ENCODE data around the gene ZNHIT6.
"Not testable (repeated sequence)": the region's sequence is repeated elsewhere in the genome, so short reads cannot be mapped to it uniquely, and the experiment has no call there.

Gene ZNHIT6

DNA sequence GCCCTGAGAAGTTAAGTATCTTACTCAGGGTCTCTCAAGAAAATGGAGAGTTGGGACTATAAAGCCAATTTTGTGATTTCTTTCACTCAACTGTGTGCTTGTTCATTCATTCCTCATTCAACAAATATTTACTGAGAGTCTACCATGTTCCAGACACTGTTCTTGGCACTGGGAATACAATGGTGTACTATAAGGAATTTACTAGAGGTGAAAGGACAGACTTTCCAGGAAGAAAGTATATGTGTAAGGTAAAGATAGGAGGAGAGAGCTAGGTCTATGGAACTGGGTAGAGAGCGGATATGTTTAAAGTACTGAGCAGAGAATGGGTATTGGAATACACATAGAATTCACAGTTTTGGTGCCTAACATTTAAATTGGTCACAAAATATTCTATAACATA lies 42.3 kb downstream of the ZNHIT6 start:
- DNase-seq (ENCODE audit: low spot score), result no peak

DNA sequence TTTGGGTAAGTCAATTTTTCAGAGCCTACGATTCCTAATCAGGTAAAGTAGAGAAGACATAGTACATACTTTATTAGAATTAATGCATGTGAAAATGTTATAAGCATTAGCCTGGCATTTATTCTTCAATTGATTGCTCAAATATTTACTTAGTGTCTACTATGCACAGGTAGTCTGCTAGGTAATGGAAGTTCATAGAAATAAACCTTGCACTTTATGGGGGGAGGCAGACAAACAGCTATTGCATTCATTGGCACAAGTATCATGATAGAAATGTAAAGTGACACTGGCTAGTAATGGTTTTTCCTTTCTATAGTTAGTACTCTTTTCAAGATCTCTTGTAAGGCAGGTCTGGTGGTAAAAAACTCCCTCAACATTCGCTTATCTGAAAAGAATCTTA lies 44.9 kb downstream of the ZNHIT6 start:
- DNase-seq (ENCODE audit: low spot score), result no peak

DNA sequence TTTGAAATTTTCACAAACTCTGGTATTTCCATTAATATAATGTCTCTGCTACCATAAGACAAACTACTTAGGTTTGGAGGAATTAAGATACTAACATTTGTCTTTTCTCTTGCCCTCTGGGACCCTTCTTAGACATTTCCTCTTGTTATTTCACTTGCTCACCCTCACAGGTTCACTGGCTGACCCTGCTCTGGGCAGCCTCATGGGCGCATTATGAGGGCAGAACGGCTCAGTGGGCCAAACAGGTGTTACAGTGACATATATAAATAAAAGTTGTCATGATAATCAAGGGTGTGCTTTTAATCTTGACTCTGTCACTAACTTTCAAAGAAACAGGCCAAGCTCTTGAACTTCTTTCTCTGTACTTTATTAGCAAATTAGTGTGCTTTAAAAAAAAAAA lies 46.5 kb downstream of the ZNHIT6 start:
- DNase-seq (ENCODE audit: low spot score), result no peak

DNA sequence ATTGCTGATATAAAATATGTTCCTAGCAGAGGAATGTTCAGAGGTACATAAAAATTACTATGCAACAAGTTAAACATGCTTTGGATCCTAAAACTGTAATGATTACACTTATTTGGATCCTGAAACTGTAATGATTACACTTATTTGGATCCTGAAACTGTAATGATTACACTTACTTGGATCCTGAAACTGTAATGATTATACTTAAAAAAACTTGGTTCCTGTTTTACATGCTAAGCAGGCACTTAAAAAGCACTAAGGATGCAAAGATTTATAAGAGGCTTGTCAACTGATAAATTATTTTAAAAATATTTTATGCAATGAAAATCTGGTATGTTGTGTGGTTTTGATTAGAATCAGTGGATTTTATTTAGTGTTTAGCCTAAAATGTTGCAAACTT lies 47.7 kb downstream of the ZNHIT6 start:
- DNase-seq (ENCODE audit: low spot score), result no peak

DNA sequence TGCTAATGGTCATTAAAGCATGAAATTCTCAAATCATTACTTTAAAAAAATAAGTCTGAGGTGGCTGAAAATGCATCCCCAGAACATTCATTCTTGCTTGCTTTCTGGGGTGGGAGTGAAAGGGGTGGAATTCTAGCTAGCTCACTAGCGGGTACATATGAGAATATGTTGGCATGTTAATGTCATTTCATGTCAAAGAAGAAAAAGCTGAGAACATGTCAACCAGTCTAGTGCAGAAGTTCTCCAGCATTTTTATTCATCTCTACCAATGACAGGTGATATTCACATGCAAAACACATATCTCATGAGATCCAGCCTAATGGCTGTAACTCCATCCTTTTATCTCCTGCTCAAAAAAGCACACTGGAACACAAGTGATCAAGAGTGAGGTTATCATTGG lies 49.1 kb downstream of the ZNHIT6 start:
- DNase-seq (ENCODE audit: low spot score), result no peak

DNA sequence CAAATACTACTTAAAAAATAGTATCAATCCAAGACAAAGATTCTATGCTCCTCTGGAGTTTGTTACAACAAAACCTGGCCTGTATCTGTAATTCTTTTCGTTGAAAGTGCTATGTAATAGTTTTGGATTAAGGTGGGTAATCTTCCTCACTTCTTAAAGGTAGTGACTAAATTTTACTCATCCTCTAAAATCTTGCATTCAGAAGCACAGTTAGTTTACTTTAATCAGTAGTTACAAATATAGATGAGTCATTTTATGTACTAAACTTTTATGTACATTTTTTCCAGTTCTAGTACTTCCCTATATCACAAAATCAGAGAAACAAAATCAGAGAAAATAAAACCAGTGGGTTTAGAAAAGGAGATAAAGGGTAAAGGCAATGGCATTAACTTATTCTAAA lies 51.3 kb downstream of the ZNHIT6 start:
- DNase-seq (ENCODE audit: low spot score), result no peak

DNA sequence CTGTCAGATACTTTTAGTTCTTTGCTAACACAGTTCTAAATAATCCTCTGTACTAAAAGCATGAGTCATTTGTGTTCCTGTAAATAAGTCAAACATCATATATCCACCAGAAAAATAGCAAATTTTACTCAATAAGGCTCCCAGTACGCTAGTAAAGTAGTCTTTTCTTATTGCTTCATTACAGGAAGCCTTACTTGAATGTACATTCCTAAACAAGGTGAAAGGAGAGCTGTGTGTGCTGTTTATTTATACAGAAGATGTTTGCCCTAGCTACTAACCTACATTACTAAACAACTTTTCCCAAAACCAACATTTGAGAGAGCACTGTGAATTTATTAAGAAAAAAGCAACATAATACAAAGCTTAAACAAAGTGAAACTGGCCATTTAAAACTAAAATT lies 52.0 kb downstream of the ZNHIT6 start:
- DNase-seq (ENCODE audit: low spot score), result no peak

DNA sequence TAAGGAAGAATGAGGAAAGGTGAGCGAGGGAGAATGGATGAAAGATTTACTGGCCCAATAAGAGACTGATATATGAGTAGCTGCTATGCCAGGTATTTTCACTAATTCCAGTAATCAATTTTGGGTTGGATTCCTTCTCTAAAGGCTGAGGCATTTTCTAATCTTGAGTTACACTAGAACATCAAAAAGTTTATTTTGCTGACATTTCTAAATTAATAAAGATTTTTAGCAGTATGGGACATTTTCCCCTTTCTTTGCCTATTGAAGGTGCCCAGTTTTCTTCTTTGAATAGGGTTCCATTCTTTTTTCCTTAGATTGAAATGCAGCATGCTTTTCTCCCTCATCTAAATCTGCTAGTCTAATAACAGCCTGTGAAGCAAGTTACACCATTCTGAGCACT lies 52.9 kb downstream of the ZNHIT6 start:
- no peak for DNase-seq (ENCODE audit: low spot score)

DNA sequence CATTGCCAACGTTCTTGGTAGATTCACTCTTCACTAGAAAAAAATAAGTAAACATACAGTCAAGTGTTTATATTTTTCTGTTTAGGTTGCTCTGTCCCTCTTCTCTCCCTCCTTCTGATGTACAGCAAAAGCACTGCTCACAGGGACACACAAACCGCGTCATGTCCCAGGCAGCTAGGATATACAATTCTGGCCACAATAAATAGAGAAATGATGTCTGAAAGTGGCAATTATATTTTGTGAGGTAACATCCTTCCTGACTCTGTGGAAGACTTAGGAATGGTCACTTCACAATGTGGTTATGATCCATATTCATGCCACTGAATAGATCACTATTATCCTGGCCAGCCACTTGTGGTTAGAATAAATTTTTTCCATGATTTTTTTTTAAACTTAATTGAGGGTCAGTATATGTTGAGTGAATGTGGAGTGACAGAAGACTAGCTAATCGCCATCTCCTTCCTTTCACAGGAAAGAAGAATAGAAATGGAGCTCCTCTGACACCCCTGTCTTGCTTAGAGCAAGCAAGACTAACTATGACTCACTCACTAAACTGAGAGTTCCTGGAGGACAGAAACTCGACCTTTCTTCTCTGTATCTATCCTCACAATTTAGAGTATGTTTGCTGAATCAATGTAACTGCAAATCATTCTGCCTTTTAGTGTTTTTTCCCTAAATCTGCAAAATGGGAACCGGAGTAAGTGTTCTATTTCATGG lies 54.0 kb downstream of the ZNHIT6 start:
- DNase-seq (ENCODE audit: low spot score), result no peak

DNA sequence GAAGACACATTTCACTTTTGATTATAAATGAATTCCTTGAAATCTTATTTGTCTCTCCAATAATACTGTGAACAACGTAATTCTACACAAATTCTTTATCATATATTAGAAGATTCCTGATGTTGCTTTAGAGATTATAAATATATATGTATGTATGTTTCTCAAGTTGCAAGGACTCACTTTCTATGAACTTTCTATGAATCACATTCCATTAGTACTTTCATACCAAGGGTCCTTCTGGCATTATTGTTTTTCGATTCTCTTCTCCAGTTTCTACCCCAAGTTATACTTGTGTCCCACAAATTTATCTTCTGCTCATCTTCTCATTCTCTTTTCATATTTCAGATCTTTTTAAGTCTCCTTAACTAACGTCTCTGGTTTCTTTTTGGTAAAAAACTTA lies 55.9 kb downstream of the ZNHIT6 start:
- no peak for DNase-seq (ENCODE audit: low spot score)

DNA sequence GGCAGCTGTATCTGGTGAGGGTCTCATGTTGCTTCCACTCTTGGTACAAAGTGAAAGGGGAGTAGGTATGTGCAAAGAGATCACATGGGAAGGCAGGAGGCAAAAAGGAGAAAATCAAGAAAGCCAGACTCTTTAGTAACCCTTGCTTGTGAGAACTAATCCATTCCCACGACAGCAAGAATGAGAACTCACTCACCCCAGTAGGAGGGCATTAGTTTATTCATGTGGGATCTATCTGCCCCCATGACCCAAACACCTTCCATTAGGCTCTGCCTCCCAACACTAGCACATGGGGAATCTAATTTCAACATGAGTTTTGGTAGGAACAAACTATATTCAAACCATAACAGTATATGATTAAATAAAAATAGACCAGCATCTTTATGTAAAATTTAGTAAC lies 57.6 kb downstream of the ZNHIT6 start:
- no peak for DNase-seq (ENCODE audit: low spot score)

DNA sequence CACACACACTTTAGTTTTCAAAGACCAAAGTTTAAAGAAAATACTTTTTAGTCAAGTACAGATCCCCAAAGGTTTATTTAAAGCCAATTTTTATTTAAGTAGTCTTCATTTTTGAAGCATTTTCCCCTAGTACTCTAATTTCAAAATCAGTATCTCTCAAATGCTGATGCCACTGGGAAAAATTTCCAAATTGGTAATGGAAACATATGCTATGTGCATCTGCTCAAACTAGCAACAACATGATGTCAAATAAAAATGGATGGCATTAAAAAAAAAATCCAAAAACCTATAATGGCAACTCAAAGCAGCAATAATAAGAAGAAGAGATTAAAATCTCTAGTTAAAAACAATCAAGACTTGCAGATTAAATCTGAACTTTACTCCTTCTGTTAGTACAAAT lies 58.6 kb downstream of the ZNHIT6 start:
- no peak for DNase-seq (ENCODE audit: low spot score)

DNA sequence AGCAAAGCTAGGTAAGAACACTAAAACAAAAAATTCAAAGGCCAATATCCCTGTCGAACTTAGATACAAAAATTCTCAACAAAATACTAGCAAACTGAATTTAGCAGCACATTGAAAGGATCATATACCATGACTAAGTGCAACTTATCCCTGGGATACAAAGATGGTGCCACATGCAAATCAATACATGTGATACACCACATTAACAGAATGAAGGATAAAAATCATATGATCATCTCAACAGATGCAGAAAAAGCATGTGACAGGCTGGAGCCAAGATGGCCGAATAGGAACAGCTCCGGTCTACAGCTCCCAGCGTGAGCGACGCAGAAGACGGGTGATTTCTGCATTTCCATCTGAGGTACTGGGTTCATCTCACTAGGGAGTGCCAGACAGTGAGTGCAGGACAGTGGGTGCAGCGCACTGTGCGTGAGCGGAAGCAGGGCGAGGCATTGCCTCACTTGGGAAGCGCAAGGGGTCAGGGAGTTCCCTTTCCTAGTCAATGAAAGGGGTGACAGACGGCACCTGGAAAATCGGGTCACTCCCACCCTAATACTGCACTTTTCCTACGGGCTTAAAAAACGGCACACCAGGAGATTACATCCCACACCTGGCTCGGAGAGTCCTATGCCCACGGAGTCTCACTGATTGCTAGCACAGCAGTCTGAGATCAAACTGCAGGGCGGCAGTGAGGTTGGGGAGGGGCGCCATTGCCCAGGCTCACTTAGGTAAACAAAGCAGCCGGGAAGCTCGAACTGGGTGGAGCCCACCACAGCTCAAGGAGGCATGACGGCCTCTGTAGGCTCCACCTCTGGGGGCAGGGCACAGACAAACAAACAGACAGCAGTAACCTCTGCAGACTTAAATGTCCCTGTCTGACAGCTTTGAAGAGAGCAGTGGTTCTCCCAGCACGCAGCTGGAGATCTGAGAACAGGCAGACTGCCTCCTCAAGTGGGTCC lies 66.4 kb downstream of the ZNHIT6 start:
- not testable (repeated sequence) for DNase-seq (ENCODE audit: low spot score)

DNA sequence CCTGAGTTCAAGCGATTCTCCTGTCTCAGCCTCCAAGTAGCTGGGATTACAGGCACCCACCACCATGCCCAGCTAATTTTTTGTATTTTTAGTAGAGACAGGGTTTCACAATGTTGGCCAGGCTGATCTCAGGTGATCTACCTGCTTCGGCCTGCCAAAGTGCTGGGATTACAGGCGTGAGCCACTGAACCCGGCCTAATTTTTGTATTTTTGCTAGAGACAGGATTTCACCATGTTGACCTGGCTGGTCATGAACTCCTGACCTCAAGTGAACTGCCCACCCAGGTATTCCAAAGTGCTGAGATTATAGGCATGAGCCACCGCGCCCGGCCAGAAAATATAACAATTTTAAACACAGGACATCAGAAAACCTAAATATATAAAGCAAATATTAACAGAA lies 68.3 kb downstream of the ZNHIT6 start:
- not testable (repeated sequence) for DNase-seq (ENCODE audit: low spot score)

DNA sequence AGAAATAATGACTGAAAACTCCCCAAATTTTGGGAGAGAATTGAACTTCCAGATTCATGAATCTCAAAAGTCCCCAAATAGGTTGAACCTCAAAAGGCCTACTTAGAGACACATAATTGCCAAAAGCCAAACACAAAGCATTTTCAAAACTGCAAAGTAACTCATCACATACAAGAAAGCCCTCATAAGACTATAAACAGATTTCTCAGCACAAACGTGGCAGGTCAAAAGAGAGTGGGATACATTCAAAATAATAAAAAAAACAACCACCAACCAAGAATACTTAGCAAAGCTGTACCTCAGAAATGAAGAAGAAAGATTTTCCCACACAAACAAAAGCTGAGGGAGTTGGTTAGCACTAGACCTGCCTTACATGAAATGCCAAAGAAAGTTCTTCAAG lies 69.8 kb downstream of the ZNHIT6 start:
- DNase-seq (ENCODE audit: low spot score), result no peak

DNA sequence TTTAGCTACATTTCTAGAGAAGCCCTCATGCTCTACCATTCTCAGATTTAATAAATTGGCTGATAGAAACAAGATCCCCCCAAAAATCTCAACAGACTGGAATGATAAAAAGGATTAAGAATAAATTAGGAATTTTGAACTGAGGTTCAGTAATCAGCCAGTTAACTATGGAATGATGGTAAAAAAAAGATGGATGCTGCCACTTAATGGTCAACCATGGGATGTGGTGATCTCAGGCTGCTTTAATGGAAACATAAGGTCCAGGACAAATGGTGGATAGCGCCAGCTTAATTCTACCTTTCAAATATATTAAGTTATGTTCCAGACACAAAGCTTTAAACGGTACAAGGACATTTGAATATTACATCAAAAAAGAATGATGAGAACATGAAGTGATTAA lies 77.7 kb downstream of the ZNHIT6 start:
- DNase-seq (ENCODE audit: low spot score), result no peak

DNA sequence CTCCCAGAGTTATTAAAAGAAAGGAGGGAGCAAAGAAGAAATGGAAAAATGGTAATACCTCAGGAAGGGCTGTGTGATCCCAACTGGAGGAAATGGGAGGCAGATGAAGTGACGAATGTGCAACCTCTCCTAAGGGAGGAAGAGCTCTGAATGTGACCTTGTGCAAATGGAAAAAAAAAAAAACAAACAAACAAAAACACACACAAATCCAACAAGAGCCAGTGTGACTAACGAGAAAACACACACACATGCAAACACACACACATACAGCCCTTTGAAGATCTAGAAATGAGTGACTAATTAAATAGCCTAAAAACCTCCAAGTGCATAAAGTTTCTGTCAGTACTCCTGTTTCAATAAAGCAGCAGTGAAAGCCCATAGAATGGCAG lies 78.7 kb downstream of the ZNHIT6 start:
- DNase-seq (ENCODE audit: low spot score), result no peak

DNA sequence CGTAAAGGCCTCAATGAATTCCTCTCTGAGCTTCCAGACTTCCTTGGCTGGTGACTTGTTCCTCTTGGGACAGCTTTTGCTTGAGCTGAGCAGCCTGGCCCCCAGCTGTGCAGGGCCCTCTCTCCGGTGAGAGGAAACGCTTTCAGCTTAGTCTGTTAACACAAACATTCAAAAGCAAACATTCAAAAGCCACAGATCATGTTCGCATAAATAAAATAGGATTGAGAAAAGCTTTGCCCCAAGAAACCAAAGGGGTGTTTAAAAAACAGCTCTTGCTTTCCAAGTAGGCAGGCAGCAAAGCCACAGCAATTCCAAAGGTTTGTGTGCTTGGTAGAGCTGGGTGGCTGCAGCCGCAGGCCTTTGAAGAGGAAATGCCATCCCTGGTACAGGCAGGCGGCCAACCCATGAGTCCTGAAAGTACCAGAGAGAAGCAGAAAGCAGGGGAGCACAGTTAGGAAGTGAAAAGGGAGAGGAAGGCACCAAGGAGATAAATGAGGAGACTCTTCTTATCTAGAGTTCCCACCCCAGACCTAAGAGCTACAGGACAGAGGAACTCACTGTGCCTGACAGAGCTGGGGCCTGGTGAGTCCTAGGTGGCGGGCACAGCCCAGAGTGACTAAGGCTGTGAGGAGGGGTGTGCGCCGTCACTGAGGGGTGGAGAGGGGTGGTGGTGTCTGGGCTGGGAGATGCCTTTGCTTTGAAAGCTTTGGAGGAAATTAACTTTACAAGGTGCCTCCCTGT lies 79.3 kb downstream of the ZNHIT6 start:
- peak; percentile 4 for DNase-seq (ENCODE audit: low spot score)

DNA sequence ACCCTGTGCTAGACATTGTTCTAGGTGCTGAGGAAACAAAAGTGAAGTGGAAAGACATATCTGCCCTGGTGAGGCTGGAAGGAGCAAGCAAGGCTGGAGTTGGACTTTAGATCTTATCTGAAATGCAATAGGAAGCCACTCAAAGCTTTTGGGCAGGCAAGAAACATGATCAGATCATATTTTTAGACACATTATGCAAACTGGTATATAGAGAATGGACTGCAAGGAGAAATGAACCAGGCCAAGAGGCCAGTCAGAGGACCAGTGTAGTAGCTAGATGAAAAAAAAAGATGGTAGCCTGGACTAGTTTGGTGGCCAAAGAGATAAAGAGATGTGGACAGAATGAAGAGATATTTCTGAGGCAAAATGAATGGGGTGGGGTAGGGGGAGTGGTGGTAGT lies 81.4 kb downstream of the ZNHIT6 start:
- no peak for DNase-seq (ENCODE audit: low spot score)

DNA sequence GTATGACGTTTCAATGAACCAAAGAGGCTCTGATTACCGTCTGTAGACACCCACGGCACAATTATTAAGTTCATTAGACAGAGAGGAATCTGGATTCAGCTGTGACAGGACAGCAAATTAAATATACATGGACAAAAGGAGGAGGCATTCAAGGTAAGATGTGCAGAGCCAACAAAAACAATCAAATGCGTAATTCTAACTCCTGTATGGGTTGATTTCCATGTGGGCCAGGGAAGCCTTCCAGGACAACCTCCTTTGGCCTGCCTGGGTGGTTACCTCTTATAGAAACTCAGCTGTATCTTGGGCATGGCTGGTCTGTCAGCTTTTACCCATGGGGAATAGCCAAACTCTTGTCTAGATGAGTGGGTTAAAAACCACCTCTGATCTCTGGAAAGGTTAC lies 83.9 kb downstream of the ZNHIT6 start:
- DNase-seq (ENCODE audit: low spot score), result no peak

DNA sequence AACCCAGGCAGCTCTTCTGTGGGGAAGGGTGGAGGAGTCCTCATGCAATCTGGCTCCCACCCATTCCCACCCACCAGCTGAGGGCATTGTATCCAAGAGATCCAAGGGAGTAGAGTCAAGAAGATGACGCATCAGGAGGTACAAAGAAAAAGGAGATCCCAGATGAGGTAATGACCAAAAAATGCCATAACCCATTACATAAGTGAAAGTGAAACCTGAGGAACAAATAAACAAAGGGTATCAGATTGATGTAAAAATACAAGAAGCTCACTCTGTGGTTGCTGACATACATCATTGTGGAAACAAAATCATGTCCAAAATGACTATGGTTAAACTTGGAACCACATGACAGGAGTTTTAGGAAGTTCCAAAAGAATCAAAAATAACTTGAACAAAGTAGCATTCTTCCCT lies 85.2 kb downstream of the ZNHIT6 start:
- DNase-seq (ENCODE audit: low spot score), result no peak

DNA sequence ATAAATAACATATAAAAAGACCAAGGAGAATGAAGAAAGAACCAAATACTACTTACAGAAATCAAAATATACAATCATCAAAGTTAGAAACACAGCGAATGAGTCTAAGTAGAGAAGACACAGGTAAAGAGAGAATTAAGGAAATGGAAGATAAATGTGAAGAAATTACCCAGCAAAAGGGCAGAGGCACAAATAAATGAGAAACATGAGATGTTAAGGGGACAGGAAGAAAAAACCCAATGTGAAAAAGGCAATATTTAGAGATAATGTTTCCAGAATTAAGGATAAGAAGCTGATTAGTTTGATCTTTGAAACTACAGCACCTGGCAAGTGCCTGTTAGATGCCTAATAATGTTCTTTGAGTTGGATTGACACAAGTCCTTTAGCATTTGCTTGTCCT lies 86.8 kb downstream of the ZNHIT6 start:
- no peak for DNase-seq (ENCODE audit: low spot score)

DNA sequence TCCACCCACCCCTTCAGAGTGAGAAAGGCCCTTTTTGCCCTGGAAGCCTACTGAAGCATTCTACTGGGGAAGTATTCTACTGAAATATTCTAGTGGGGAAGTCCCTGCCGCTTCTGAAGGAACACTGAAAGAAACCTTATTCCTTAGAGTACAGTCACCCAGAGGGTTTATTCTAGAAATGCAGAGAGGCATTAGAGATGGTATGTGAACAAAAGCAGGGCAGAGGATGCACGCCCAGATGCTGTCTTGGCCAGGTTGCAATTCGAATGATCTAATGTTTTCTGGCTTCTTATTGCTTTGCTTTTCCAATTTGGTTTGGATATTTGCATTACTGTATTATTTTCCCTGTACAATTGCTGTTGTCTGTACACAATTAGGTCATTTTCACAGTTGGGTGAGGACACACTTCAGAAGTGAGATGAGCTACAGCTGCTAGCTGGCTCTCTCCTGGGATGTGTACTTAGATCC lies 90.6 kb downstream of the ZNHIT6 start:
- no peak for DNase-seq (ENCODE audit: low spot score)

Data from putamen (tissue), 1 donor.